Posterior vena cava (tissue), 2 donors: ENCODE measurements around the gene ZSWIM6. TPM values are rescaled to one million over a fixed set of nuclear protein-coding genes. Genes with fewer than 3 reads are reported as not detected.

ENCODE experiments used
- DNase-seq: peaks from one replicate; pipeline ENCODE4 v3.0.0-alpha.2; 2020; ENCODE audit warnings: low spot score
- intact Hi-C, 2 donors: fragments of 100-400 bp; cut with DNase I; formaldehyde crosslinking; loops; one replicate each; pipeline versions ENCODE4 v1.14.1 to v1.14.2; 2022 to 2023
- long read RNA-seq, 2 donors: library from polyadenylated mRNA; unstranded; transcript quantifications; one replicate each; pipeline ENCODE4 v2.0.0, GENCODE V29; 2020 to 2021
- total RNA-seq, 2 donors: library from RNA; stranded (reverse); fragmentation: NEBNext Ultra II Directional; extraction: Animal tissue kit (Norgen Biotek cat#: 25700); gene quantifications; one replicate each; pipeline ENCODE4 v1.2.1, GENCODE V29; 2021
- donor health status: DM: yes; HTN: yes; CAD: no.
- donor health status: DM: yes; HTN: yes; CAD: no.

The ZSWIM6 gene
- 10 to 100 TPM; 14.0 to 15.3 TPM for total RNA-seq
- long read RNA-seq, donor 1, partial matches to known transcripts = 0 of 4 reads
- long read RNA-seq, donor 1, other reads (novel, unspliced or antisense) = 4 of 4 reads
- long read RNA-seq, donor 2, partial matches to known transcripts = 0 of 4 reads
- long read RNA-seq, donor 2, other reads (novel, unspliced or antisense) = 4 of 4 reads

- DNase-seq = peak; percentile 100
- intact Hi-C loops = loop anchor here (5.0 to 10.0 kb wide), 3 partner anchors 323 to 387 kb away; partner anchors contain the start of genes ERCC8 (in 1 of the 2) and NDUFAF2 (in 1 of the 2)
These were observed at the start of gene ZSWIM6 for GRCh38 chr5:61331407-61332357. Gene ZSWIM6 (plus strand): TSS chr5:61332258. CDS start chr5:61332273, 15 bp downstream.

- intact Hi-C loops = no loop called here
- no peak for DNase-seq
These were observed 48.6 kb upstream of the ZSWIM6 start for GRCh38 chr5:61283471-61283870.

GRCh38 chr5:61285531-61285930, 46.5 kb upstream of the ZSWIM6 start:
- no peak for DNase-seq
- intact Hi-C loops = no loop called here

GRCh38 chr5:61286446-61287132, 45.5 kb upstream of the ZSWIM6 start:
- intact Hi-C loops = no loop called here
- no peak for DNase-seq

GRCh38 chr5:61287474-61287873, 44.6 kb upstream of the ZSWIM6 start:
- intact Hi-C loops = no loop called here

GRCh38 chr5:61289241-61289640, 42.8 kb upstream of the ZSWIM6 start:
- intact Hi-C loops = no loop called here
- no peak for DNase-seq

More at GRCh38 chr5:61287474-61287873, 44.6 kb upstream of the ZSWIM6 start:
- DNase-seq = no peak

GRCh38 chr5:61289669-61290306, 42.3 kb upstream of the ZSWIM6 start:
- intact Hi-C loops = loop anchor here in 1 of 2 donors (5.0 kb wide), 1 partner anchor 103 kb away; no protein-coding TSS in a partner anchor
- no peak for DNase-seq

GRCh38 chr5:61290791-61291210, 41.3 kb upstream of the ZSWIM6 start:
- intact Hi-C loops = loop anchor here in 1 of 2 donors (5.0 kb wide), 1 partner anchor 102 kb away; no protein-coding TSS in a partner anchor
- no peak for DNase-seq

- no peak for DNase-seq
- intact Hi-C loops = loop anchor here in 1 of 2 donors (5.0 kb wide), 1 partner anchor 100 kb away; no protein-coding TSS in a partner anchor
These were observed 39.9 kb upstream of the ZSWIM6 start for GRCh38 chr5:61292062-61292657.

- intact Hi-C loops = loop anchor here in 1 of 2 donors (5.0 kb wide), 1 partner anchor 99 kb away; no protein-coding TSS in a partner anchor
- DNase-seq = no peak
These were observed 39.0 kb upstream of the ZSWIM6 start for GRCh38 chr5:61293071-61293470.

GRCh38 chr5:61293873-61294272, 38.2 kb upstream of the ZSWIM6 start:
- DNase-seq = no peak
- intact Hi-C loops = loop anchor here in 1 of 2 donors (5.0 kb wide), 1 partner anchor 98 kb away; no protein-coding TSS in a partner anchor

- no peak for DNase-seq
- intact Hi-C loops = no loop called here
These were observed 36.7 kb upstream of the ZSWIM6 start for GRCh38 chr5:61295365-61295764.

- DNase-seq = no peak
- intact Hi-C loops = no loop called here
These were observed 34.0 kb upstream of the ZSWIM6 start for GRCh38 chr5:61298066-61298465.

- intact Hi-C loops = no loop called here
- no peak for DNase-seq
These were observed 33.5 kb upstream of the ZSWIM6 start for GRCh38 chr5:61298580-61298979.

GRCh38 chr5:61299261-61299681, 32.8 kb upstream of the ZSWIM6 start:
- intact Hi-C loops = no loop called here
- DNase-seq = no peak

GRCh38 chr5:61301341-61302199, 30.5 kb upstream of the ZSWIM6 start:
- intact Hi-C loops = loop anchor here in 1 of 2 donors (10.0 kb wide), 1 partner anchor 137 kb away; the partner anchor contains the start of gene SMIM15
- peak; percentile 90 for DNase-seq

GRCh38 chr5:61302200-61302563, 29.9 kb upstream of the ZSWIM6 start:
- no peak for DNase-seq
- intact Hi-C loops = loop anchor here in 1 of 2 donors (10.0 kb wide), 1 partner anchor 137 kb away; the partner anchor contains the start of gene SMIM15
